ENCODE results near the gene NOVA2. TPM values are rescaled to one million over a fixed set of nuclear protein-coding genes. Genes with fewer than 3 reads are reported as not detected.

NOVA2 gene
- total RNA-seq, 1 donor from 2014 or later = 9.4 TPM

DNA sequence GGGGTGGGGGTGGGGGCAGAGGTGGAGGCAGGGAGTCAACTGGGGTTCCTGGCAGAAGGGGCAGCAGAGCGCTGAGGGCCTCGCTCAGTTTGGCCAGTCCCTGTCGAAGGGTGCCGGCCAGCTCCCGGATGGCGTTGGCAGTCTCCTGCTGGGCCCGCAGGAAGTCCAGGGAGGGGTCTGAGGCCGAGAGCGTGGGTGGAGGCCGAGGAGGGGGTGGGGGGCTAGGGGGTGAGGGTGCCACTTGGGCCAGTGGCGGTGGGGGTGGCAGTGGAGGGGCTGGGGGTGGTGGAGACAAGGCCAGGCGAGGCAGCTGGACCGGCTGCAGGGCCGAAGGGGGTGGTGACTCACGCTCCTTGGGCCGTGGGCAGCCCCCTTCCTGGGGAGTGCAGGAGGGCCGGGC lies 82.8 kb downstream of the NOVA2 start:
- DNase-seq = no peak

- no peak for DNase-seq
Observed at GRCh38 chr19:45889210-45889885, 84.3 kb downstream of the NOVA2 start.

DNA sequence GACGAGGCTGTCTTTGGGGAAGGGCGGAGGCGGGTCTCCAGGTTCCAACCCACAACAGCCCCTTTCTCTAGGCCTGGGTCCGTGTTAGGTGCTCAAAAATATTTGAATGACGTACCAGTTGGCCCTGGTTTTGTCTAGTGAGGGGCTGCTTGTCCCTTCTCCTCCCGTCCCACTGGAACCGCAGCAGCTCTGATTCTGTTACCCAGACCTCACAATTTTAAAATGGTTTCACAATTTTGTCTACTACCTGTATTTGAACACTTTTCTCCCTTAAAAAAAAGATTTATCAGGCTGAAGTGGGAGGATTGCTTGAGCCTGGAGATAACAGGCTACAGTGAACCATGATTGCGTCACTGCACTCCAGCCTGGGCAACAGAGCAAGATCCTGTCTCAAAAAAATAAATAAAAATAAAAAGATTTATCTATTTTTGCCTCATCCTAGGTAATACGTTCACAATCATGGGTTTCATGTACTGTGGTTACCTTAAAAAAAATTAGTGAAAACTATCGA lies 86.4 kb downstream of the NOVA2 start:
- no peak for DNase-seq

GRCh38 chr19:45886427-45887199 lies 87.1 kb downstream of the NOVA2 start:
- DNase-seq = peak; percentile 83

DNA sequence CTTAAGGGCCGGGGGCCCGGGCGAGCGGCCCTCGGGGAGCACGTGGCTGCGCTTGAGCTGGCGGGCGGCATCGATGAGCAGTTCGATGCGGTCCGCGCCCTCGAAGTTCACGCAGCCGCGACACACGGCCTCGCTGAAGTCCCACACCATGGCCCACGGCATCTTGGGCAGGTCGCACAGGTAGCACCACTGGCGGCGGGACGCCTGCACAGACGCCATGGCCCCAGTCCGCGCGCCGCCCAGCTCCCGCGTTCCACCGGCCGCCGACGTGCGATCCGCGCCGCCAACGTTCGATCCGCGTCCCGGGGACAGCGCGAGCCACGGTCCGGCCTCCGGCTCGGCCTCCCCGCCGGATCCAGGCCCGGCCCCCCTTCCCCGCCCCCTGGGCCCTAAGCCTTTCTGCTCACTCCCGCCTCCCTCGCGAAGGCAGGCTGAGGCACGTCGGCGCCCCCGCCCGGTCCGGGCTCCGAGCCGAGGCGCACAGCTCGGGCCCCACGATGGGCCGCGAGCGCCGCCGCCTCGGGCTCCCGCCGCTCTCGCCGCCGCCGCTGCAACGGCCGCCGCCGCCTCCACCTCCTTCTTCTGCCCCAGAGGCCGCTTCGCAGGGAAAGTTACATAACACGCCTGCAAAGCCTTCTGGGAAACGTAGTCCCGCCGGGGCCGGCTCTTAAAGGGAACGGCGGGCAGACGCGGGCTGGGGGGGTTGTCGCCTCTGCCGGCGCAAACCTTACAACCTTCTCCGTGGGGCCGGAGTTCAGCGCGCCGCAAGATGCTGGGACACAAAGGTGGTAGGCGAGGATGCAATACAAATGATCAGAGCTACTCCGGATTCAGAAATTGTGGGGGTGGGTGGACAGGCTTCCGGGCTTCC lies 87.9 kb downstream of the NOVA2 start, which contains the start of gene IRF2BP1:
IRF2BP1 (minus strand) TSS at position 586 of the 871 bp plus-strand sequence; CDS start at position 219, 367 bp downstream.
- peak; percentile 86 for DNase-seq

DNA sequence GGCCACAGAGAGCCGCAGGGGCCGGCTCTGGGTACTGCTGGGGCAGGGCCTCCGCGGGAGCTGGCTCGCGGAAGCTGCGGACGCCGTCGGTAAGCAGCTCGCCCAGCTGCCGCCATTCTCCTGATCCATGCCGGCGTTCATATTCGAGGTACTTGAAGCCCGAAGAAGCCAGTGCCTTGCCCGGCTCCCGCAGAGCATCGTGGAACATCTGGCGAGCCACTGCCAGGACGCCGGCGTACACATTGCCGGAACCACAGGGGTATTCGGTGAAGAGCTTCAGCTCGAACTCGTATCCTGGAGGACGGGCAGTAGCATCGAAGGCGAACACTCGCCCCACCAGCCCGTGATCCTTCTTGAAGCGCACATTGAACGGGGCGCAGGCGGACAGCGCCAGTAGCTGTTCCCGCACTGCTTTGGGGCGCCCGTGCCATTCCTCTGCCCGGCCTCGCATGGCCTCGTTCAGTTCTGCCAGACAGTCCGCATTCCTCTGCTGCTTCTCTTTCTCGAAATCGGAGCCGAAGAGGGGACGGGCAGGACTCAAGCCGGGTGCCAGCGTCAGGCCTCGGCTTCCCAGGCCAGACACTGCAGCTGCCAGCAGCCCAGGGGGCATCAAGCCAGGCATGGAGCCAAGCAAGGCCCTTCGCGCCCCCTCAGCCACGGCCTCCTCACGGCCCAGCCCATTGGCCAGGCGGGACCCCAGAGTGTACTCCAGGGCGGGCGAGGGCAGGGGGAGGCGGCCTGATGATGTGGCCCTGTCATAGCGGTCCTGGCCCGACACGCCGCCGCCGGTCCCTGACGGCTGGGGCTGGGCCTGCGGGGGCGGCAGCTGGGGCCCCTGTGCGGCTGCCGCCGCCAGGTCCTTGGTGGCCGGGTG lies 88.7 kb downstream of the NOVA2 start:
- DNase-seq = no peak

DNA sequence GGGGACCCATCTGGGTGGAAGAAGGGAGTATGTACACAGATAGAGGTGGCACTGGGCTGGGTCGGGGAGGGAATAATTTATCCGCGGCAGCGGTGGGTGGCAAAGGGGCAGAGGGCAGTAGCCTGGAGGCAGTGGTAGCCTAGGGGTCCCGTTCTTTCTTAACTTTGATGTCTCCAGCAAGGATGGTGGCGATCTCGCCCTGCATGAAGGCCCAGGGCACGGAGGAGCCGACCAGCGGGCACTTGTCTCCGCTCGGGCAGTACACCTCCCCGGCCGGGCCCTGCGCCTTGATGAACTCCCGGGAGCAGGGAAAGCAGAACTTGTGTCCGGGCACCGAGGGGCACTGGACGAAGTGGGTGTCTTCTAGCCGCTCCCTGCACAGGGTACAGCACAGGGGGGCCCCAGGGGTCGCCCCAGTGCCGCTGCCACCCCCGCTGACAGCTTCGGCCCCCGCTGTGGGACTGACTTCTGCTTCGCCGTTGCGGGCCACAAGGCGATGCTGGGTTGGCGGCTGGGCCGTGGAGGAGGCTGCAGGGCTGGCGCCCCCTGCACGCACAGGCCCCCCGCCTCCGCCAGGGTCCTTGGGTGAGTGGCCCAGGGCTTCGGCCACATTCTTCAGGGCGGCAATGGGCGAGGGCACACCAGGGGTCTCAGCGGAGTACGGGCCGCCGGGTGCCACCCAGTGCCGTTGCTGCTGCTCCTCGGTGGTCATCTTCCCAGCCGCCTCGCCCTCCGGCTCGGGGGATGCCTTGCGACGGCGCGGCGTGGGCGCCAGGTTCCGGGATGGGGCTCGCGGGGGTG lies 89.6 kb downstream of the NOVA2 start:
- DNase-seq = no peak

Small RNA genes within 50 kb of the gene (small RNA-seq; reads per million reads assigned to genes)
- gene MIR769 = 266 reads per million, percentile 97 among the genes with 10 or more reads in this experiment

Other genes starting within 250 kb of the NOVA2 start
- gene FBXO46, start 243.0 kb downstream of the NOVA2 start, total RNA-seq = 11.4 TPM
- gene MEIOSIN, start 240.4 kb downstream of the NOVA2 start, total RNA-seq = not detected
- gene SIX5, start 204.6 kb downstream of the NOVA2 start, total RNA-seq = 1.2 TPM
- 16.7 TPM for gene DMPK, start 191.4 kb downstream of the NOVA2 start, total RNA-seq
- gene DMWD, start 181.0 kb downstream of the NOVA2 start, total RNA-seq = 41.0 TPM
- 0.16 TPM for gene RSPH6A, start 158.6 kb downstream of the NOVA2 start, total RNA-seq
- gene SYMPK, start 110.7 kb downstream of the NOVA2 start, total RNA-seq = 16.4 TPM
- gene FOXA3, start 109.5 kb downstream of the NOVA2 start, total RNA-seq = not detected
- 32.1 TPM for gene IRF2BP1, start 87.7 kb downstream of the NOVA2 start, total RNA-seq
- 0.78 TPM for gene MYPOP, start 71.3 kb downstream of the NOVA2 start, total RNA-seq
- gene NANOS2, start 59.1 kb downstream of the NOVA2 start, total RNA-seq = not detected
- 5.8 TPM for gene CCDC61, start 21.6 kb upstream of the NOVA2 start, total RNA-seq
- gene PGLYRP1, start 49.2 kb upstream of the NOVA2 start, total RNA-seq = not detected
- 1.6 TPM for gene IGFL4, start 67.1 kb upstream of the NOVA2 start, total RNA-seq
- not detected for gene IGFL3, start 150.8 kb upstream of the NOVA2 start, total RNA-seq
- gene IGFL2, start 174.4 kb upstream of the NOVA2 start, total RNA-seq = 0.31 TPM